K562 (cell line): ENCODE measurements around the gene MYEF2. TPM values are rescaled to one million over a fixed set of nuclear protein-coding genes. Genes with fewer than 3 reads are reported as not detected.

ENCODE experiments used
- ATAC-seq: fragments of 200-7000 bp; cut with Tn5 transposase; 3 replicates; pipeline ENCODE4 v1.9.1; 2020; ENCODE audit warnings: moderate library complexity
- BruUV-seq: library from RNA; stranded (reverse); fragments of 400-500 nt; replicated peaks from 2 replicates; lab custom pipeline; 2021; lab: Mats Ljungman, UMichigan
- CTCF ChIA-PET: fragments of 300-600 bp; formaldehyde crosslinking; extraction: SDS; loops from one replicate; lab custom pipeline; 2021; ENCODE audit warnings: low intra/inter-chr PET ratio; lab: Yijun Ruan, JAX
- POLR2A ChIA-PET: fragments of 300-600, 350-650 bp; sonication (Branson Sonifier 250); formaldehyde crosslinking; extraction: SDS; loops from one replicate; lab custom pipeline; 2021; ENCODE audit warnings: antibody characterized with exemption, inconsistent platforms; lab: Yijun Ruan, JAX
- DNase-seq, 4 experiments: peaks; one replicate each; pipeline versions ENCODE4 v3.0.0 to v3.0.0-alpha.2; 2011 to 2018; ENCODE audit warnings: low spot score in 3 of 4, mixed read lengths in 3 of 4; ENCODE audit errors: extremely low read depth in 1 of 4
- FAIRE-seq: peaks from 2 replicates; lab custom pipeline; 2011; peaks lifted over from hg19 to GRCh38; lab: Jason Lieb, UNC
- H2AFZ ChIP-seq: 2 replicates; pipeline ENCODE4 v1.6.0; 2011; ENCODE audit warnings: low read depth, low read length, control low read depth, inconsistent platforms
- H3K27ac ChIP-seq: fragments of 200-600 bp; 3 replicates; pipeline ENCODE4 v1.8.0; 2011; ENCODE audit warnings: low read depth, mild to moderate bottlenecking, control low read depth, inconsistent platforms, low read length, moderate library complexity, mixed read lengths; ENCODE audit errors: extremely low read depth
- H3K27me3 ChIP-seq, 2 experiments: fragments of 300-600 bp in 1 of 2; 2 replicates in 1 of 2; 3 replicates in 1 of 2; pipeline versions ENCODE4 v1.6.0 to v1.8.0; 2011; ENCODE audit warnings: inconsistent platforms in 2 of 2, low read length in 2 of 2, mild to moderate bottlenecking in 1 of 2, mixed read lengths in 1 of 2, moderate library complexity in 1 of 2; ENCODE audit not compliant: control insufficient read depth in 2 of 2, insufficient read depth in 2 of 2
- H3K36me3 ChIP-seq: fragments of 300-600 bp; 3 replicates; pipeline ENCODE4 v1.8.0; 2011; ENCODE audit warnings: mild to moderate bottlenecking, low read length, inconsistent platforms; ENCODE audit not compliant: control insufficient read depth, insufficient read depth
- H3K4me1 ChIP-seq, 2 experiments: fragments of 200-600 bp in 1 of 2; replicated peaks in 1 of 2; 2 replicates in 1 of 2; 3 replicates in 1 of 2; pipeline versions ENCODE4 v1.5.1 to v1.8.0; 2011; ENCODE audit warnings: inconsistent platforms in 2 of 2, low read length in 2 of 2, mild to moderate bottlenecking in 1 of 2, mixed read lengths in 1 of 2, moderate library complexity in 1 of 2; ENCODE audit not compliant: control insufficient read depth in 2 of 2, insufficient read depth in 2 of 2
- H3K4me2 ChIP-seq: 2 replicates; pipeline ENCODE4 v1.6.1; 2011; ENCODE audit warnings: low read length, control low read depth, inconsistent platforms, mixed read lengths; ENCODE audit not compliant: insufficient read depth
- H3K4me3 ChIP-seq: fragments of 200-600 bp; sonication (generic), shearing (Covaris generic); 2 replicates; pipeline ENCODE4 v1.5.1; 2016; ENCODE audit warnings: control low read depth, inconsistent platforms
- H3K79me2 ChIP-seq: fragments of 200-600 bp; 3 replicates; pipeline ENCODE4 v1.8.0; 2011; ENCODE audit warnings: low read length, inconsistent platforms; ENCODE audit not compliant: control insufficient read depth, insufficient read depth
- H3K9ac ChIP-seq, 2 experiments: 2 replicates each; pipeline versions ENCODE4 v1.6.0 to v1.6.1; 2011; ENCODE audit warnings: low read depth in 2 of 2, low read length in 2 of 2, control low read depth in 1 of 2, inconsistent platforms in 1 of 2, mild to moderate bottlenecking in 1 of 2, mixed read lengths in 1 of 2; ENCODE audit not compliant: insufficient read depth in 1 of 2
- H3K9me1 ChIP-seq: one replicate; pipeline ENCODE4 v1.6.0; 2011; ENCODE audit warnings: inconsistent platforms, mild to moderate bottlenecking, low read length, moderate library complexity; ENCODE audit not compliant: control insufficient read depth, insufficient read depth
- H3K9me3 ChIP-seq: replicated peaks from 2 replicates; pipeline ENCODE4 v1.5.1; 2011; ENCODE audit warnings: low read depth, low read length, inconsistent platforms; ENCODE audit not compliant: control insufficient read depth, insufficient read depth
- H4K20me1 ChIP-seq: replicated peaks from 2 replicates; pipeline ENCODE4 v1.6.1; 2011; ENCODE audit warnings: low read length, inconsistent platforms, mixed read lengths; ENCODE audit not compliant: control insufficient read depth, insufficient read depth
- E2F1 ChIP-seq: sonication (generic); formaldehyde crosslinking; IDR thresholded peaks from 2 replicates; pipeline ENCODE4 v1.8.1; 2023; ENCODE audit warnings: mild to moderate bottlenecking, missing genetic modification reagents, moderate library complexity
- HLTF ChIP-seq: fragments of 450-650 bp; IDR thresholded peaks from 2 replicates; pipeline ENCODE4 v1.6.1; 2016
- KAT7 ChIP-seq: sonication (generic); formaldehyde crosslinking; IDR thresholded peaks from 2 replicates; pipeline ENCODE4 v1.8.0; 2022; ENCODE audit warnings: missing genetic modification reagents, mild to moderate bottlenecking, borderline replicate concordance
- KDM4B ChIP-seq, 2 experiments: fragments of 450-650 bp in 1 of 2; sonication (generic) in 1 of 2; IDR thresholded peaks; 2 replicates each; pipeline ENCODE4 v1.6.1; 2016 to 2017; ENCODE audit warnings: borderline replicate concordance in 2 of 2, antibody characterized with exemption in 1 of 2, low read depth in 1 of 2, mild to moderate bottlenecking in 1 of 2
- NFE2 ChIP-seq: IDR thresholded peaks from 2 replicates; pipeline ENCODE4 v1.6.1; 2014; ENCODE audit warnings: antibody characterized with exemption, low read depth
- PTRF ChIP-seq: fragments of 450-650 bp; IDR thresholded peaks from 2 replicates; pipeline ENCODE4 v1.6.1; 2016; ENCODE audit warnings: mild to moderate bottlenecking, missing genetic modification characterization, missing compliant biosample characterization
- SMARCB1 ChIP-seq: IDR thresholded peaks from 2 replicates; pipeline ENCODE4 v1.6.1; 2011; ENCODE audit warnings: improper control_type of control experiment, low read depth; ENCODE audit not compliant: insufficient read length
- TAF1 ChIP-seq: IDR thresholded peaks from 2 replicates; pipeline ENCODE4 v1.6.1; 2011; ENCODE audit warnings: mild to moderate bottlenecking, low read length, moderate library complexity; ENCODE audit not compliant: insufficient read depth, control insufficient read depth, severe bottlenecking; ENCODE audit errors: extremely low read depth
- UBTF ChIP-seq, 2 experiments: IDR thresholded peaks; 2 replicates each; pipeline ENCODE4 v1.6.1; 2012; ENCODE audit warnings: improper control_type of control experiment in 2 of 2, low read depth in 2 of 2, low read length in 2 of 2, borderline replicate concordance in 1 of 2
- ZBED1 ChIP-seq: IDR thresholded peaks from 2 replicates; pipeline ENCODE4 v1.6.1; 2014
- ZNF431 ChIP-seq: sonication (generic); formaldehyde crosslinking; IDR thresholded peaks from 2 replicates; pipeline ENCODE4 v1.8.0; 2022; ENCODE audit warnings: mild to moderate bottlenecking, missing genetic modification reagents
- ZNF592 ChIP-seq: fragments of 450-650 bp; IDR thresholded peaks from 2 replicates; pipeline ENCODE4 v1.6.1; 2017; ENCODE audit warnings: antibody characterized with exemption, mild to moderate bottlenecking
- ZNF780A ChIP-seq: fragments of 250-450 bp; sonication (Bioruptor Pico); IDR thresholded peaks from 2 replicates; pipeline ENCODE4 v1.5.0; 2021; ENCODE audit warnings: mild to moderate bottlenecking
- WGBS: fragments of 100-300 bp; shearing (Covaris generic); methylation state at CpG from one replicate; pipeline ENCODE4 v1.1.6; 2016; ENCODE audit warnings: low coverage, mixed read lengths; ENCODE audit not compliant: insufficient coverage; ENCODE audit errors: missing lambda C conversion rate; 5-methylcytosine and 5-hydroxymethylcytosine counted together
- in situ Hi-C: fragments of 300-500 bp; cut with MboI; formaldehyde crosslinking; loops from 4 replicates; pipeline ENCODE4 v1.15.0; 2018; ENCODE audit warnings: inconsistent platforms, mixed read lengths
- intact Hi-C: fragments of 100-400 bp; cut with micrococcal nuclease; formaldehyde crosslinking; loops from 2 replicates; pipeline ENCODE4 v1.14.2; 2022
- polyA plus RNA-seq, 8 experiments: library from polyadenylated mRNA; depleted of rRNA in 4 of 8; stranded (reverse) in 5 of 8; unstranded in 3 of 8; fragments of >200 nt; fragmentation: Nextera tagmentation in 2 of 8; fragmentation: Illumina TruSeq in 1 of 8; extraction: Ambion mirVana in 2 of 8; extraction: Trizol in 1 of 8; gene quantifications; 2 replicates each; pipeline versions ENCODE4 v1.2.1 to v1.2.3, GENCODE V29; 2011 to 2014; ENCODE audit warnings: inconsistent platforms in 1 of 8, missing spikeins in 1 of 8
- total RNA-seq, 7 experiments: library from RNA; depleted of rRNA in 6 of 7; stranded (reverse); fragments of >200 nt in 6 of 7; fragmentation: Illumina TruSeq in 2 of 7; extraction: Trizol in 2 of 7; gene quantifications; 2 replicates each; pipeline versions ENCODE4 v1.2.1 to v1.2.3, GENCODE V29; 2011 to 2021; ENCODE audit warnings: low replicate concordance in 1 of 7
- TF ChIP-seq, protein P1 (sequence below): fragments of 450-650 bp; conservative IDR thresholded peaks from 2 replicates; pipeline ENCODE4 v1.6.1; 2016; ENCODE audit warnings: missing genetic modification characterization, low read depth, mild to moderate bottlenecking, missing compliant biosample characterization, moderate library complexity

The MYEF2 gene
- total and polyA plus RNA-seq, 9 of the 15 experiments (the other 6 are each of a cell fraction or from before 2014, with no cell fraction given): 0.03 to 0.82 (median 0.19) TPM

GRCh38 chr15:48089702-48090101, 88.4 kb downstream of the MYEF2 start:
- POLR2A ChIA-PET: no interaction called here
- in situ Hi-C loops: no loop called here
- WGBS: 3% methylated on average over 6 of the region's 6 CpGs
- no peak for TF ChIP-seq KAT7 (CRISPR knock-in tag)
- TF ChIP-seq, protein P1, sequence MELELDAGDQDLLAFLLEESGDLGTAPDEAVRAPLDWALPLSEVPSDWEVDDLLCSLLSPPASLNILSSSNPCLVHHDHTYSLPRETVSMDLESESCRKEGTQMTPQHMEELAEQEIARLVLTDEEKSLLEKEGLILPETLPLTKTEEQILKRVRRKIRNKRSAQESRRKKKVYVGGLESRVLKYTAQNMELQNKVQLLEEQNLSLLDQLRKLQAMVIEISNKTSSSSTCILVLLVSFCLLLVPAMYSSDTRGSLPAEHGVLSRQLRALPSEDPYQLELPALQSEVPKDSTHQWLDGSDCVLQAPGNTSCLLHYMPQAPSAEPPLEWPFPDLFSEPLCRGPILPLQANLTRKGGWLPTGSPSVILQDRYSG: no peak
- TF ChIP-seq ZBED1: no peak
- no peak for TF ChIP-seq PTRF (tag)
- no peak for TF ChIP-seq ZNF780A
- TF ChIP-seq TAF1: no peak
- TF ChIP-seq ZNF431 (CRISPR knock-in tag): no peak
- TF ChIP-seq E2F1 (CRISPR knock-in tag): no peak
- TF ChIP-seq NFE2: no peak
- TF ChIP-seq ZNF592: no peak
- no peak for TF ChIP-seq SMARCB1
- no peak for TF ChIP-seq UBTF (IDR thresholded peaks at IDR 0.05; ENCODE audit: borderline replicate concordance in 1 of 2, low read depth in 2 of 2, low read length in 2 of 2)
- no peak for TF ChIP-seq KDM4B (IDR thresholded peaks at IDR 0.05; ENCODE audit: borderline replicate concordance in 2 of 2, low read depth in 1 of 2)
- TF ChIP-seq HLTF: no peak

More at GRCh38 chr15:48089702-48090101, 88.4 kb downstream of the MYEF2 start:
- no TSS peak for BruUV-seq
- intact Hi-C loops: no loop called here
- Histone ChIP-seq H3K4me3 (no peak overlapping the region), H3K4me2 (no peak overlapping the region), H3K27me3 (no peaks in the 10 kb centered on the region), H3K9ac (no peak overlapping the region), H3K9me3 (no peaks in the 10 kb centered on the region), H3K36me3 (no peaks in the 10 kb centered on the region), H3K79me2 (no peaks in the 10 kb centered on the region), H4K20me1 (no peaks in the 10 kb centered on the region), H3K9me1 (no peaks in the 10 kb centered on the region), H3K27ac (no peak overlapping the region), H3K4me1 (no peaks in the 10 kb centered on the region), H2AFZ (no peak overlapping the region)
- FAIRE-seq (no peak), DNase-seq (no peak), ATAC-seq (no peak)
- CTCF ChIA-PET: no interaction called here
